HUES64 (cell line): ENCODE results near the gene MSX1.

ENCODE experiments used
- H3K27ac ChIP-seq: 2 replicates; pipeline ENCODE4 v1.7.0; 2013; ENCODE audit warnings: low read depth, low read length, inconsistent platforms
- H3K27me3 ChIP-seq: 2 replicates; pipeline ENCODE4 v1.6.1; 2013; ENCODE audit warnings: mild to moderate bottlenecking, low read length; ENCODE audit not compliant: insufficient read depth
- H3K36me3 ChIP-seq: 2 replicates; pipeline ENCODE4 v1.6.1; 2013; ENCODE audit warnings: mild to moderate bottlenecking, low read length; ENCODE audit not compliant: insufficient read depth
- H3K4me1 ChIP-seq: 2 replicates; pipeline ENCODE4 v1.6.1; 2013; ENCODE audit warnings: mild to moderate bottlenecking, low read length, moderate library complexity; ENCODE audit not compliant: insufficient read depth
- H3K4me3 ChIP-seq: 2 replicates; pipeline ENCODE4 v1.5.1; 2013; ENCODE audit warnings: mild to moderate bottlenecking, low read length, moderate library complexity
- H3K9ac ChIP-seq: 2 replicates; pipeline ENCODE4 v1.6.1; 2013; ENCODE audit warnings: mild to moderate bottlenecking, low read depth, low read length
- H3K9me3 ChIP-seq: 2 replicates; pipeline ENCODE4 v1.6.1; 2013; ENCODE audit warnings: low read depth, low read length; ENCODE audit not compliant: insufficient read depth
- WGBS: fragments of 150-250, 120-280 bp; methylation state at CpG from one replicate; pipeline ENCODE4 v1.1.7; 2013; ENCODE audit warnings: missing lambda C conversion rate; 5-methylcytosine and 5-hydroxymethylcytosine counted together

MSX1 gene

DNA sequence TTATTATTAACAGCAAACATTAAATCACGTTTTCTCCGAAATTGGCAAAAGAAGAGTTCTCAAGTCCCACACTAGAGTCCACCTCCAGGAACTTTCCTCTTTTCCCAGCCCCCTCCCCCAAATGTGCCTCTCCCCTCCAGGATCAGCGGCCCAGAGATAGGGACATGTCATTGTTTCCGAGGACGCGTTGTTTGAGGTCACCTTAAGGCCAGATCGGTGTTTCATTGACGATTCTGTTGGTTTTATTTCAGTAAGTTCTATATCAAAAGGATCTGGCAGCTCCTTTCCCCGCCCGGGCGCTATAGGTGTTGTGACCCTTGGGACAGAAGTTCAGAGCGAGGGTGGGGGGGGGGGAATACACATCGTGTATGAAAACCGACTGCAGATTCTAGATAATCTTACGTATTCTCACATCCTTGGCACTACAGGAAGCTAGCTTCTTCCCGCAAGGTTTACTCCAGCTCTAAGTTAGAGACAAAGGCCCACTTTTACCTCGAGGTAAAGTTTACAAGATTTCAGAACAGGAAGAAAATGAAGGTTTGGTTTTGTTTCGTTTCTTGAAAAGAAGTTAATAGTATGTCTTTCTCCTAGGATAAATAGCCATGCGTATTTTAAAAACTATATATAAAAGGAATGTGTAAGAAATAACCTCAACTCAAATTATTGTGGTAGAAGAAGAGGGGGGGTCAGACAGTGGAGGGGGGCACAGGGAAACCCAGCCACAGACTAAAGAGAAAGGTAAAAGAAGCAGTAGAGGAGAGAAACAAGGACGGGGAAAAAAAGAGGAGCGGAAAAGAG, 739 bp upstream of the MSX1 start:
- Histone ChIP-seq H3K9ac (no peak overlapping the region), H3K27me3 (peaks cover 97% of the 10 kb centered on the region)

DNA sequence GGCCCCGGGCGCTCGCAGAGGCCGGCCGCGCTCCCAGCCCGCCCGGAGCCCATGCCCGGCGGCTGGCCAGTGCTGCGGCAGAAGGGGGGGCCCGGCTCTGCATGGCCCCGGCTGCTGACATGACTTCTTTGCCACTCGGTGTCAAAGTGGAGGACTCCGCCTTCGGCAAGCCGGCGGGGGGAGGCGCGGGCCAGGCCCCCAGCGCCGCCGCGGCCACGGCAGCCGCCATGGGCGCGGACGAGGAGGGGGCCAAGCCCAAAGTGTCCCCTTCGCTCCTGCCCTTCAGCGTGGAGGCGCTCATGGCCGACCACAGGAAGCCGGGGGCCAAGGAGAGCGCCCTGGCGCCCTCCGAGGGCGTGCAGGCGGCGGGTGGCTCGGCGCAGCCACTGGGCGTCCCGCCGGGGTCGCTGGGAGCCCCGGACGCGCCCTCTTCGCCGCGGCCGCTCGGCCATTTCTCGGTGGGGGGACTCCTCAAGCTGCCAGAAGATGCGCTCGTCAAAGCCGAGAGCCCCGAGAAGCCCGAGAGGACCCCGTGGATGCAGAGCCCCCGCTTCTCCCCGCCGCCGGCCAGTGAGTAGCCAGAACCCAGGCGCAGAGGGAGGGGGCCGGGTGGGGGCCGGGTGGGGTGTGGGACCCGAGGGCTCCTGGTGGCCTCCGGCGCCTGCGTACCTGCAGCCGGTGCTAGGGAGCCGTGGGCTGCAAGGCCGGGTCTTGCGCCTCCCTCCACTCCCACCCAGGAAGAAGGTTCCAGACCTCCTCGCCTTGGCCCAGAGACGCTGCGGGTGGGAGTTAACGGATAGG, 534 bp downstream of the MSX1 start:
- Histone ChIP-seq H3K27ac (no peak overlapping the region), H3K27me3 (peaks cover 97% of the 10 kb centered on the region), H3K9ac (no peak overlapping the region), H3K9me3 (no peaks in the 10 kb centered on the region), H3K4me3 (peak overlapping the region; percentile 48), H3K4me1 (peaks cover 27% of the 10 kb centered on the region), H3K36me3 (no peaks in the 10 kb centered on the region)
- under 1% methylated on average over 73 of the region's 80 CpGs for WGBS

More for the DNA sequence above, 739 bp upstream of the MSX1 start:
- H3K36me3 ChIP-seq: no peaks in the 10 kb centered on the region
- WGBS: 2% methylated on average over 18 of the region's 21 CpGs
- H3K4me3 ChIP-seq: peak overlapping the region; percentile 48; the same call in 1 of the 2 replicates
- no peaks in the 10 kb centered on the region for H3K9me3 ChIP-seq
- H3K4me1 ChIP-seq: peaks cover 33% of the 10 kb centered on the region; the same call in 1 of the 2 replicates
- H3K27ac ChIP-seq: no peak overlapping the region

GRCh38 chr4:4860600-4861389, 1.3 kb downstream of the MSX1 start:
- peaks cover 97% of the 10 kb centered on the region for H3K27me3 ChIP-seq
- H3K9me3 ChIP-seq: no peaks in the 10 kb centered on the region
- no peak overlapping the region for H3K27ac ChIP-seq
- H3K4me3 ChIP-seq: peak overlapping the region; percentile 48
- peaks cover 25% of the 10 kb centered on the region for H3K4me1 ChIP-seq
- H3K36me3 ChIP-seq: no peaks in the 10 kb centered on the region
- 1% methylated on average over 38 of the region's 39 CpGs for WGBS
- no peak overlapping the region for H3K9ac ChIP-seq

- Histone ChIP-seq H3K27ac (no peak overlapping the region), H3K4me1 (peaks cover 21% of the 10 kb centered on the region), H3K9me3 (no peaks in the 10 kb centered on the region), H3K4me3 (peak overlapping the region; percentile 48; the same call in 1 of the 2 replicates), H3K9ac (no peak overlapping the region), H3K27me3 (peaks cover 97% of the 10 kb centered on the region), H3K36me3 (no peaks in the 10 kb centered on the region)
- 3% methylated on average over 21 of the region's 21 CpGs for WGBS
Measured at GRCh38 chr4:4861390-4862018, 2.0 kb downstream of the MSX1 start.

DNA sequence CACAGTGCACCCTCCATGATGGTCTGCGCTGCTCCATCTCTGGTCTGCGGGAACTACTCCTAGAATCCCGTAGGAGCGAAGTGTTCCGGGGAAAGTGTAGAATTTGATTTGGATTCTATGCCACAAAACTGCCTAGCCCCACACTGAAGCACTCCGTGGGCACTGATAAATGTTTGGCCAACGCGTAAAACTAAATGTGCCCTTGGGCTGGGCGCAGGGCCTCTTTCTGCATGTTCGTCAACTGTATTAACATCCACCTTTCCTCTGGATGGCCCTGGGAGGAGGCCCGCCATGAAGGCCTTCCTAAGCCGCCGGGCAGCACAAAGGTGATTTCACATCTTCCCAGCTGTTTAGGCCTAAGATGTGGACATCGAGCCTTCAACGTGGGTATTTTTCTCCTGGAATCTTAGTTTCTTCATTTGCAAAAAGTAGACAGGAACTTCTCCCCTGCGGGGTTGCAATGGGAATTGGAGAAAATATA, 2.6 kb downstream of the MSX1 start:
- 9% methylated on average over 16 of the region's 16 CpGs for WGBS
- Histone ChIP-seq H3K4me3 (peak overlapping the region; percentile 48; the same call in 1 of the 2 replicates), H3K4me1 (peaks cover 23% of the 10 kb centered on the region), H3K36me3 (no peaks in the 10 kb centered on the region), H3K9me3 (no peaks in the 10 kb centered on the region), H3K27ac (no peak overlapping the region), H3K27me3 (peaks cover 98% of the 10 kb centered on the region), H3K9ac (no peak overlapping the region)

GRCh38 chr4:4862665-4863482, 3.4 kb downstream of the MSX1 start:
- 6% methylated on average over 51 of the region's 51 CpGs for WGBS
- Histone ChIP-seq H3K4me3 (peak overlapping the region; percentile 6; the same call in 1 of the 2 replicates), H3K27me3 (peaks cover 98% of the 10 kb centered on the region), H3K9ac (no peak overlapping the region), H3K27ac (no peak overlapping the region), H3K4me1 (peaks cover 23% of the 10 kb centered on the region), H3K9me3 (no peaks in the 10 kb centered on the region), H3K36me3 (no peaks in the 10 kb centered on the region)

- Histone ChIP-seq H3K36me3 (no peaks in the 10 kb centered on the region), H3K4me1 (peaks cover 16% of the 10 kb centered on the region), H3K9ac (no peak overlapping the region), H3K9me3 (no peaks in the 10 kb centered on the region), H3K27ac (no peak overlapping the region), H3K27me3 (peaks cover 98% of the 10 kb centered on the region), H3K4me3 (no peak overlapping the region)
- WGBS: 6% methylated on average over 25 of the region's 25 CpGs
Measured at GRCh38 chr4:4864443-4864939, 5.0 kb downstream of the MSX1 start.

GRCh38 chr4:4864940-4865704, 5.7 kb downstream of the MSX1 start:
- Histone ChIP-seq H3K4me3 (no peak overlapping the region), H3K4me1 (peaks cover 19% of the 10 kb centered on the region), H3K27me3 (peaks cover 100% of the 10 kb centered on the region), H3K27ac (no peak overlapping the region), H3K9ac (no peak overlapping the region), H3K36me3 (no peaks in the 10 kb centered on the region), H3K9me3 (no peaks in the 10 kb centered on the region)
- WGBS: 3% methylated on average over 43 of the region's 43 CpGs

DNA sequence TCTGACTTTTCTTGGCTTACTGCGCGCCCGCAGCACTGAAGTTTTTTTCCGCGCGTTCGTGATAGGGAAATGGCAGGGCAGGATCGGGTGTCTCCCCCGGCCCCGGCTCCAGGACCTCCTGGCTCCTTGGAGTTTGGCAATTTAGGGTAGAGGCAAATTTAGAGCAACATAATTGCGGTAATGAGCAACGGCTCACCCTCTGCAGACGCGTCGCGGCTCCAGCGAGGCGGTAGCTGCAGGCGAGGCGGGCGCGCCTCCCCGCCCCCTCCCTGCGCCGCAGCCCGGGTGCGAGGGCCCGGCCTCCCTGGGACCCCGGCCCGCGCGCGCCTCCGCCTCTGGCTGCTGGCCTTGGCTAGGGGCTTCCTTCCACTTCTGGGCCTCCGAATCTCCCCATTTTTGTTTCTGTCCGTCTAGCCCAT, 6.2 kb downstream of the MSX1 start:
- H3K27me3 ChIP-seq: peaks cover 100% of the 10 kb centered on the region
- H3K27ac ChIP-seq: no peak overlapping the region
- no peaks in the 10 kb centered on the region for H3K9me3 ChIP-seq
- no peak overlapping the region for H3K9ac ChIP-seq
- 2% methylated on average over 36 of the region's 36 CpGs for WGBS
- H3K4me1 ChIP-seq: peaks cover 24% of the 10 kb centered on the region
- no peaks in the 10 kb centered on the region for H3K36me3 ChIP-seq
- peak overlapping the region; percentile 45 for H3K4me3 ChIP-seq
